GM12864 (cell line): ENCODE results near the gene HRC.

ENCODE experiments used
- DNase-seq: peaks from one replicate; pipeline ENCODE4 v3.0.0-alpha.2; 2011; ENCODE audit warnings: low read depth
- H3K4me3 ChIP-seq: 2 replicates; pipeline ENCODE4 v1.5.1; 2011; ENCODE audit warnings: mild to moderate bottlenecking, low read depth, low read length, control low read depth
- TF ChIP-seq, protein P1 (sequence below): IDR thresholded peaks from 2 replicates; pipeline ENCODE4 v1.5.1; 2011; ENCODE audit warnings: low read depth, mild to moderate bottlenecking, moderate library complexity, low read length, control low read depth, inconsistent platforms; ENCODE audit errors: missing control alignments

The HRC gene, protein sequence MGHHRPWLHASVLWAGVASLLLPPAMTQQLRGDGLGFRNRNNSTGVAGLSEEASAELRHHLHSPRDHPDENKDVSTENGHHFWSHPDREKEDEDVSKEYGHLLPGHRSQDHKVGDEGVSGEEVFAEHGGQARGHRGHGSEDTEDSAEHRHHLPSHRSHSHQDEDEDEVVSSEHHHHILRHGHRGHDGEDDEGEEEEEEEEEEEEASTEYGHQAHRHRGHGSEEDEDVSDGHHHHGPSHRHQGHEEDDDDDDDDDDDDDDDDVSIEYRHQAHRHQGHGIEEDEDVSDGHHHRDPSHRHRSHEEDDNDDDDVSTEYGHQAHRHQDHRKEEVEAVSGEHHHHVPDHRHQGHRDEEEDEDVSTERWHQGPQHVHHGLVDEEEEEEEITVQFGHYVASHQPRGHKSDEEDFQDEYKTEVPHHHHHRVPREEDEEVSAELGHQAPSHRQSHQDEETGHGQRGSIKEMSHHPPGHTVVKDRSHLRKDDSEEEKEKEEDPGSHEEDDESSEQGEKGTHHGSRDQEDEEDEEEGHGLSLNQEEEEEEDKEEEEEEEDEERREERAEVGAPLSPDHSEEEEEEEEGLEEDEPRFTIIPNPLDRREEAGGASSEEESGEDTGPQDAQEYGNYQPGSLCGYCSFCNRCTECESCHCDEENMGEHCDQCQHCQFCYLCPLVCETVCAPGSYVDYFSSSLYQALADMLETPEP

DNA sequence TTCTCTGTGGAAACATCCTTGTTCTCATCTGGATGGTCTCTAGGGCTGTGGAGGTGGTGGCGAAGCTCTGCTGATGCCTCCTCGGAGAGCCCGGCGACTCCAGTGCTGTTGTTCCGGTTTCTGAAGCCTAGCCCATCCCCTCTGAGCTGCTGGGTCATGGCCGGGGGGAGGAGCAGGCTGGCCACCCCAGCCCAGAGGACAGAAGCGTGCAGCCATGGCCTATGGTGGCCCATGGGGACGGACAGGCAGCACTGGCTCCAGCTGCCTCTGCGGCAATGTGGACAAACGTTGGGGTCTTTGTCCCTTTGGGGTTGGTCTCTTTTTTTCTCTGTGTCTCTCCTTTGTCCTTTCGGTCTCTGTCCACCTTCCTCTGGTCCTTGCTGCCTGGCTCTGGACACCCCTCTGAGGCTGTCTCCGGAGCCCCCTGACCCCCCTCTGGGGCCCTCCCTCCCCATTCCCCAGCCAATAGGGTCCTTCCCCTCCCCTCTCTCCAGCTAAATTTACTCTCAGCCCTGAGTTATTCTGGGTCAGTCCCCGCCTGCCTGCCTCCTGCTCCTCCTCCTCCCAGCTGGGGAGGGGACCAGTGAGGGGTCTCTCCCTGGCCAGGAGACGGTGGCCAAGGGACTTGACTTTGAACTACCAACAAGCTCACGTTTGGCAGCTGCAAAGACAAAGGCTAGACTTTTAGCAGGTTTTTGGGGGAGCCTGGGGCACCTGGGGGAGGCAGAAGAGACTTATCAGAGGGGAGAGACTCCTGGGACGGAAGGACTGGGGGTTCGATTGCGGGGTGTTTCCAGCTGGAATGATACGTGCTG lies at the start of gene HRC:
TSS of gene HRC (minus strand) at position 392 of the 815 bp plus-strand sequence. CDS start at position 233, 159 bp downstream.
- TF ChIP-seq, protein P1, sequence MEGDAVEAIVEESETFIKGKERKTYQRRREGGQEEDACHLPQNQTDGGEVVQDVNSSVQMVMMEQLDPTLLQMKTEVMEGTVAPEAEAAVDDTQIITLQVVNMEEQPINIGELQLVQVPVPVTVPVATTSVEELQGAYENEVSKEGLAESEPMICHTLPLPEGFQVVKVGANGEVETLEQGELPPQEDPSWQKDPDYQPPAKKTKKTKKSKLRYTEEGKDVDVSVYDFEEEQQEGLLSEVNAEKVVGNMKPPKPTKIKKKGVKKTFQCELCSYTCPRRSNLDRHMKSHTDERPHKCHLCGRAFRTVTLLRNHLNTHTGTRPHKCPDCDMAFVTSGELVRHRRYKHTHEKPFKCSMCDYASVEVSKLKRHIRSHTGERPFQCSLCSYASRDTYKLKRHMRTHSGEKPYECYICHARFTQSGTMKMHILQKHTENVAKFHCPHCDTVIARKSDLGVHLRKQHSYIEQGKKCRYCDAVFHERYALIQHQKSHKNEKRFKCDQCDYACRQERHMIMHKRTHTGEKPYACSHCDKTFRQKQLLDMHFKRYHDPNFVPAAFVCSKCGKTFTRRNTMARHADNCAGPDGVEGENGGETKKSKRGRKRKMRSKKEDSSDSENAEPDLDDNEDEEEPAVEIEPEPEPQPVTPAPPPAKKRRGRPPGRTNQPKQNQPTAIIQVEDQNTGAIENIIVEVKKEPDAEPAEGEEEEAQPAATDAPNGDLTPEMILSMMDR, result no peak
- DNase-seq, result no peak
- H3K4me3 ChIP-seq, result no peak within 1 kb of the TSS

DNA sequence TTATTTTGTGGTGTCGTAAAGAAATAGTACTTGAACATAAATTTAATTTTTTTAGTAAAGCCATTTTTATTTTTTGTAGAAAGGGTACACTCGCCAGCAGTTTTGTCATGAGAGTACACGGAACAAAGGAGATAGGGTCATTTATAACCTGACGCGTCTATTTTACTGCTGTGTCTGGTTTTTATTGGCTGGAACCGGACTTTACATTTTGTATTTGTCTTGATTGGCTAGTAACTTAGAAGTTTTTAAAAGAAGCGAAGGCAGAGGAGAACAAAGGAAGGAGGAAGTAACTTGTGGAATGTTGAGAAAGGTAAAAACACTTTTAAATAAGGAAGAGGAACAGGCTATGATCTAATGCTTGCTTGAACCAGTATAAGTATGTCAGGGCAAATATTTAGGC lies 45.8 kb upstream of the HRC start:
- TF ChIP-seq, protein P1, result no peak
- no peak overlapping the region for H3K4me3 ChIP-seq
- DNase-seq, result no peak

DNA sequence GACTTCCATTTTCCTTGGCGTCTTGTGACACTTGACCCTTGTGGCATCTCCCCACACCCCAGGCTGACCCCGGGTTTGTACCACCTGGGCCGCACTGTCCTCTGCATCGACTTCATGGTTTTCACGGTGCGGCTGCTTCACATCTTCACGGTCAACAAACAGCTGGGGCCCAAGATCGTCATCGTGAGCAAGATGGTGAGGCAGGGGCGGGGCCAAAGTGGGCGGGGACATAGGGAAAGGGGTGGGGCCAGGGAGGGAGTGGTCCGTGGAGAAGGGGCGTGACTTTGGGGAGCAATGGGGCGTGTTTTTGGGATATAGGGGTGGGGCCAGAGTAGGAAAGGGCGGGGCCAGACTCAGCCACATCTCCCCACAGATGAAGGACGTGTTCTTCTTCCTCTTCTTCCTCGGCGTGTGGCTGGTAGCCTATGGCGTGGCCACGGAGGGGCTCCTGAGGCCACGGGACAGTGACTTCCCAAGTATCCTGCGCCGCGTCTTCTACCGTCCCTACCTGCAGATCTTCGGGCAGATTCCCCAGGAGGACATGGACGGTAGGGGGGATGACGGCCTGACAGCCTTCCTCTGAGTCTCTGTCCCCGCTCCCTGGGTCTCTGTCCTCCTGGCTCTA lies 45.2 kb upstream of the HRC start:
- no peak overlapping the region for H3K4me3 ChIP-seq
- TF ChIP-seq, protein P1, result no peak
- DNase-seq, result no peak

DNA sequence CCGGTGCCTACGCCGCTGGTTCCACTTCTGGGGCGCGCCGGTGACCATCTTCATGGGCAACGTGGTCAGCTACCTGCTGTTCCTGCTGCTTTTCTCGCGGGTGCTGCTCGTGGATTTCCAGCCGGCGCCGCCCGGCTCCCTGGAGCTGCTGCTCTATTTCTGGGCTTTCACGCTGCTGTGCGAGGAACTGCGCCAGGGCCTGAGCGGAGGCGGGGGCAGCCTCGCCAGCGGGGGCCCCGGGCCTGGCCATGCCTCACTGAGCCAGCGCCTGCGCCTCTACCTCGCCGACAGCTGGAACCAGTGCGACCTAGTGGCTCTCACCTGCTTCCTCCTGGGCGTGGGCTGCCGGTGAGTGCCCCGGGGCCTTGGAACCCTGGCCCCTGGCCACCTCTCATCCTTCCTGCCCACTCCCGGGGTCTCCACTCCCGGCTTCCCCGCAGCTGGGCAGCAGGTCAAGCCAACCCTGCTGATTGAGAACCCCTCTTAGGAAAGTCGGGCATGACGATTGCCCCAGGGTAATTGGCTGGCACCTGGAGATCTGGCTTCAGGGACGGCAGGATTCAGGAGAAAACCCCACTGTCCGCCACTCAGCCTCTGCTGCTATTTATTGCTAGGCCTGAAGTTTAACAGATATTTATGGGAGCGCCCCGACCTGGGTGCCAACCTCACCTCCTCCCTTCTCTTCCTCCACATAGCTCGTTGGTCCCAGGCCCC lies 41.5 kb upstream of the HRC start:
- TF ChIP-seq, protein P1, result no peak
- no peak for DNase-seq
- no peak overlapping the region for H3K4me3 ChIP-seq

DNA sequence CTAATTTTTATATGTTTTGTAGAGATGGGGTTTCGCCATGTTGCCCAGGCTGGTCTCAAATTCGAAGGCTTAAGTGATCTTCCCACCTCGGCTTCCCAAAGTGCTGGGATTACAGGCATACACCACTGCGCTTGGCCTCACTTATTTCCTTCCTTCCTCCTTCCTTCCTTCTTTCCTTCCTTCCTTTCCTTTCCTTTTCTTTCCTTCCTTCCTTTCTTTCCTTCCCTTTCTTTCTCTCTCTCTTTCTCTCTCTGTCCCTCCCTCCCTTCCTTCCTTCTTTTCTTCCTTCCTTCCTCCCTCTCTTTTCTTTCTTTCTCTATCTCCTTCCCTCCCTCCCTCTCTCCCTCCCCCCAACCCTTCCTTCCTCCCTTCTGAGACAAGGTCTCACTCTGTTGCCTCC lies 39.2 kb upstream of the HRC start:
- DNase-seq, result no peak
- TF ChIP-seq, protein P1, result no peak
- no peak overlapping the region for H3K4me3 ChIP-seq

DNA sequence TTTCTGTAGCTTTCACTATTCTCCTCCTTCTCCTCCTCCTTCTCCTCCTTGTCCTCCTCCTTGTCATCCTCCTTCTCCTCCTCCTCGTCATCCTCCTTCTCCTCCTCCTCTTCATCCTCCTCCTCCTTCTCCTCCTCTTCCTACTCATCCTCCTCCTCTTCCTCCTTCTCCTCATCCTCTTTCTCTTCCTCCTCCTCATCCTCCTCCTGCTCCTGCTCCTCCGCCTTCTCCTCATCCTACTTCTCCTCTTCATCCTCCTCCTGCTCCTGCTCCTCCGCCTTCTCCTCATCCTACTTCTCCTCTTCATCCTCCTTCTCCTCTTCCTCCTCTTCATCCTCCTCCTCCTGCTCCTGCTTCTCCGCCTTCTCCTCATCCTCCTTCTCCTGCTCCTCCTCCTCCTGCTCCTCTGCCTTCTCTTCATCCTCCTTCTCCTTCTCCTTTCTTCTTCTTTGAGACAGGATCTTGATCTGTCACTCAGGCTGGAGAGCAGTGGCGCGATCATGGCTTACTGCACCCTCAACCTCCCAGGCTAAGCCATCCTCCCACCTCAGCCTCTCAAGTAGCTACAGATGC lies 38.7 kb upstream of the HRC start:
- TF ChIP-seq, protein P1, result no peak
- no peak overlapping the region for H3K4me3 ChIP-seq
- DNase-seq, result no peak
